LNCAP (cell line): ENCODE results near the gene TBC1D2B.

Source experiments
- CTCF ChIP-seq: fragments of 450-650 bp; IDR thresholded peaks from 2 replicates; pipeline ENCODE4 v1.5.1; 2017; ENCODE audit warnings: mild to moderate bottlenecking

TBC1D2B gene

GRCh38 chr15:78054518-78054917, 23.0 kb downstream of the TBC1D2B start:
- TF ChIP-seq CTCF = no peak

- TF ChIP-seq CTCF = no peak
Observed at GRCh38 chr15:78052545-78052944, 25.0 kb downstream of the TBC1D2B start.

GRCh38 chr15:78052001-78052401, 25.5 kb downstream of the TBC1D2B start:
- no peak for TF ChIP-seq CTCF

GRCh38 chr15:78051596-78051995, 25.9 kb downstream of the TBC1D2B start:
- no peak for TF ChIP-seq CTCF

- TF ChIP-seq CTCF = no peak
Observed at GRCh38 chr15:78050826-78051225, 26.7 kb downstream of the TBC1D2B start.

- no peak for TF ChIP-seq CTCF
Observed at GRCh38 chr15:78050441-78050809, 27.1 kb downstream of the TBC1D2B start.

- TF ChIP-seq CTCF = no peak
Observed at GRCh38 chr15:78049691-78050440, 27.6 kb downstream of the TBC1D2B start.

GRCh38 chr15:78048628-78048920, 28.9 kb downstream of the TBC1D2B start:
- TF ChIP-seq CTCF = no peak
